Ovary (tissue), 9 donors: Measurements from ENCODE around the gene ZNF652. TPM values are rescaled to one million over a fixed set of nuclear protein-coding genes. Genes with fewer than 3 reads are reported as not detected.

Experiments
- DNase-seq, 5 donors: peaks; one replicate each; pipeline ENCODE4 v3.0.0-alpha.2; 2019 to 2020
- H3K27ac ChIP-seq, 2 donors: fragments of 200-600 bp; one replicate each; pipeline versions ENCODE4 v1.5.1 to v1.8.0; 2019 to 2022
- H3K27me3 ChIP-seq: fragments of 200-600 bp; one replicate; pipeline ENCODE4 v1.8.0; 2022
- H3K36me3 ChIP-seq: fragments of 200-600 bp; sonication (generic); one replicate; pipeline ENCODE4 v1.5.1; 2019
- H3K4me1 ChIP-seq: one replicate; pipeline ENCODE4 v1.8.1; 2013; ENCODE audit warnings: mild to moderate bottlenecking, moderate library complexity; ENCODE audit not compliant: insufficient read depth
- H3K4me3 ChIP-seq: fragments of 200-600 bp; sonication (generic); one replicate; pipeline ENCODE4 v1.5.1; 2017
- H3K9me3 ChIP-seq, 2 donors: fragments of 200-600 bp in 1 of 2; sonication (generic) in 1 of 2; one replicate each; pipeline versions ENCODE4 v1.5.1 to v1.8.1; 2013 to 2019; ENCODE audit warnings: mild to moderate bottlenecking in 1 of 2, moderate library complexity in 1 of 2
- EP300 ChIP-seq: sonication (generic); formaldehyde crosslinking; IDR thresholded peaks from one replicate; pipeline ENCODE4 v1.6.1; 2017; ENCODE audit warnings: antibody characterized with exemption
- POLR2A ChIP-seq: fragments of 450-650 bp; IDR thresholded peaks from one replicate; pipeline ENCODE4 v1.6.1; 2017; ENCODE audit warnings: antibody characterized with exemption, mild to moderate bottlenecking, moderate library complexity
- WGBS, 3 donors: extraction: QIAGEN DNeasy Blood & Tissue Kit in 1 of 3; methylation state at CpG; one replicate each; pipeline versions ENCODE4 v1.1.5 to v1.1.7; 2013 to 2017; 5-methylcytosine and 5-hydroxymethylcytosine counted together
- intact Hi-C, 4 donors: fragments of 100-400 bp; cut with DNase I; formaldehyde crosslinking; loops; one replicate each; pipeline versions ENCODE4 v1.11.0 to v1.15.1; 2022 to 2023
- polyA plus RNA-seq, 2 donors: library from polyadenylated mRNA; stranded (reverse); fragments of 200-250 nt in 1 of 2; fragments of 350-450 nt in 1 of 2; fragmentation: Illumina TruSeq in 1 of 2; extraction: RNeasy Lipid Tissue Mini Kit (QIAGEN cat#74804) in 1 of 2; gene quantifications; one replicate each; pipeline ENCODE4 v1.2.3, GENCODE V29; 2013 to 2014
- total RNA-seq, 7 donors: library from RNA; depleted of rRNA in 2 of 7; stranded (reverse); fragments of >200 nt in 2 of 7; fragmentation: NEBNext Ultra II Directional in 3 of 7; extraction: Animal tissue kit (Norgen Biotek cat#: 25700) in 3 of 7; gene quantifications; one replicate each; pipeline versions ENCODE4 v1.1.0 to v1.2.4, GENCODE V29; 2016 to 2023
- TF ChIP-seq, protein P1 (sequence below), 3 donors: fragments of 450-650 bp in 2 of 3; fragments of 200-600 bp in 1 of 3; IDR thresholded peaks; one replicate each; pipeline versions ENCODE4 v1.5.1 to v1.8.0; 2016 to 2022; ENCODE audit warnings: antibody characterized with exemption in 3 of 3, mild to moderate bottlenecking in 1 of 3
- donor health status: DM: no; HTN: no; CAD: no; lungs with moderate emphysema.
- donor health status: DM: no; HTN: no; CAD: no.
- donor health status: Bipolar disorder and iron deficiency.
- donor health status: DM: yes; HTN: yes; CAD: no.
- donor health status: DM: no; HTN: no; CAD: no.
- donor health status: DM: yes; HTN: yes; CAD: no.

Gene ZNF652
- total and polyA plus RNA-seq, 9 donors = 17.1 to 60.9 (median 48.8) TPM

GRCh38 chr17:49343273-49343672 lies 18.8 kb downstream of the ZNF652 start:
- 37 to 45% (median 38%) methylated on average over 3 of the region's 3 CpGs for WGBS, 3 donors
- intact Hi-C loops = no loop called here
- Histone ChIP-seq H3K36me3 (no peaks in the 10 kb centered on the region), H3K27me3 (no peaks in the 10 kb centered on the region), H3K4me1 (peaks cover 10% of the 10 kb centered on the region), H3K4me3 (no peak overlapping the region), H3K27ac (no peak overlapping the region), H3K9me3 (no peaks in the 10 kb centered on the region)
- TF ChIP-seq, protein P1, sequence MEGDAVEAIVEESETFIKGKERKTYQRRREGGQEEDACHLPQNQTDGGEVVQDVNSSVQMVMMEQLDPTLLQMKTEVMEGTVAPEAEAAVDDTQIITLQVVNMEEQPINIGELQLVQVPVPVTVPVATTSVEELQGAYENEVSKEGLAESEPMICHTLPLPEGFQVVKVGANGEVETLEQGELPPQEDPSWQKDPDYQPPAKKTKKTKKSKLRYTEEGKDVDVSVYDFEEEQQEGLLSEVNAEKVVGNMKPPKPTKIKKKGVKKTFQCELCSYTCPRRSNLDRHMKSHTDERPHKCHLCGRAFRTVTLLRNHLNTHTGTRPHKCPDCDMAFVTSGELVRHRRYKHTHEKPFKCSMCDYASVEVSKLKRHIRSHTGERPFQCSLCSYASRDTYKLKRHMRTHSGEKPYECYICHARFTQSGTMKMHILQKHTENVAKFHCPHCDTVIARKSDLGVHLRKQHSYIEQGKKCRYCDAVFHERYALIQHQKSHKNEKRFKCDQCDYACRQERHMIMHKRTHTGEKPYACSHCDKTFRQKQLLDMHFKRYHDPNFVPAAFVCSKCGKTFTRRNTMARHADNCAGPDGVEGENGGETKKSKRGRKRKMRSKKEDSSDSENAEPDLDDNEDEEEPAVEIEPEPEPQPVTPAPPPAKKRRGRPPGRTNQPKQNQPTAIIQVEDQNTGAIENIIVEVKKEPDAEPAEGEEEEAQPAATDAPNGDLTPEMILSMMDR (IDR thresholded peaks at IDR 0.05) = no peak
- TF ChIP-seq POLR2A (no peak), EP300 (no peak)
- no peak for DNase-seq

GRCh38 chr17:49342575-49342936 lies 19.5 kb downstream of the ZNF652 start:
- intact Hi-C loops = no loop called here
- Histone ChIP-seq H3K36me3 (no peaks in the 10 kb centered on the region), H3K27me3 (no peaks in the 10 kb centered on the region), H3K4me3 (no peak overlapping the region), H3K4me1 (peaks cover 15% of the 10 kb centered on the region), H3K9me3 (no peaks in the 10 kb centered on the region), H3K27ac (no peak overlapping the region)
- TF ChIP-seq, protein P1 (IDR thresholded peaks at IDR 0.05) = no peak
- TF ChIP-seq POLR2A (no peak), EP300 (no peak)
- no peak for DNase-seq
- 3 to 34% (median 31%) methylated on average over 1 of the region's 1 CpG for WGBS, 3 donors

DNA sequence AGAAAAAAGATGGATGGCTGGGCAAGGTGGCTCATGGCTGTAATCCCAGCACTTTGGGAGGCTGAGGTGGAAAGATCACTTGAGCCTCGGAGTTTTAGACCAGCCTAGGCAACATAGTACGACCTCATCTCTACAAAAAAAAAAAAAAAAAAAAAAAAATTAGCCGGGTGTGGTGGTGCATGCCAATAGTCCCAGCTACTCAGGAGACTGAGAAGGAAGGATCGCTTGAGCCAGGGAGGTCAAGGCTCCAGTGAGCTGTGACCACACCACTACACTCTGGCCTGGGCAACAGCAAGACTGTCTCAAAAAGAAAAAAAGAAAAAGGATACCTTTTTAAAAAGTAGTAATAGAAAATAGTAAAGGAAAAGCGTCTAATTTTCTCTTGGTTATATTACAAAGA lies 20.7 kb downstream of the ZNF652 start:
- WGBS, 3 donors = 24 to 25% (median 24%) methylated on average over 5 of the region's 5 CpGs
- H3K36me3 ChIP-seq = no peaks in the 10 kb centered on the region
- peak in 2 of 5 donors; percentile 38 to 52 for DNase-seq
- H3K4me1 ChIP-seq = peaks cover 15% of the 10 kb centered on the region
- intact Hi-C loops = no loop called here
- no peaks in the 10 kb centered on the region for H3K9me3 ChIP-seq
- H3K4me3 ChIP-seq = no peak overlapping the region
- TF ChIP-seq POLR2A = no peak
- TF ChIP-seq EP300 = no peak
- peak overlapping the region in 1 of 2 donors; percentile 34 for H3K27ac ChIP-seq
- no peaks in the 10 kb centered on the region for H3K27me3 ChIP-seq

- intact Hi-C loops = loop anchor here in 1 of 4 donors (10.0 kb wide), 1 partner anchor 225 kb away; no protein-coding TSS in a partner anchor
- peaks cover 16% of the 10 kb centered on the region for H3K4me1 ChIP-seq
Observed at GRCh38 chr17:49339354-49339753, 22.7 kb downstream of the ZNF652 start.

GRCh38 chr17:49338883-49339282 lies 23.2 kb downstream of the ZNF652 start:
- H3K36me3 ChIP-seq = no peaks in the 10 kb centered on the region
- no peak overlapping the region for H3K27ac ChIP-seq
- no peaks in the 10 kb centered on the region for H3K27me3 ChIP-seq
- TF ChIP-seq, protein P1 (IDR thresholded peaks at IDR 0.05) = no peak
- TF ChIP-seq EP300 = no peak
- TF ChIP-seq POLR2A = no peak
- H3K4me1 ChIP-seq = peaks cover 18% of the 10 kb centered on the region
- intact Hi-C loops = loop anchor here in 1 of 4 donors (10.0 kb wide), 1 partner anchor 226 kb away; no protein-coding TSS in a partner anchor
- H3K4me3 ChIP-seq = no peak overlapping the region
- H3K9me3 ChIP-seq = no peaks in the 10 kb centered on the region
- WGBS, 3 donors = 57 to 63% (median 61%) methylated on average over 4 of the region's 4 CpGs
- no peak for DNase-seq

More at GRCh38 chr17:49339354-49339753, 22.7 kb downstream of the ZNF652 start:
- Histone ChIP-seq H3K9me3 (no peaks in the 10 kb centered on the region), H3K27me3 (no peaks in the 10 kb centered on the region), H3K27ac (no peak overlapping the region), H3K4me3 (no peak overlapping the region), H3K36me3 (no peaks in the 10 kb centered on the region)
- DNase-seq = no peak
- 39 to 52% (median 43%) methylated on average over 6 of the region's 6 CpGs for whole genome bisulfite sequencing, 3 donors
- TF ChIP-seq EP300 (no peak), POLR2A (no peak)
- TF ChIP-seq, protein P1 (IDR thresholded peaks at IDR 0.05) = no peak
